GM12892 (cell line): ENCODE measurements around the gene TTC31.

Source experiments
- POLR2A ChIP-seq: IDR thresholded peaks from 2 replicates; pipeline ENCODE4 v1.6.1; 2011; ENCODE audit warnings: low read depth, low read length, control low read depth
- POLR2AphosphoS5 ChIP-seq: IDR thresholded peaks from 2 replicates; pipeline ENCODE4 v1.6.1; 2011; ENCODE audit warnings: low read depth, low read length, control low read depth

GRCh38 chr2:74512744-74513604 lies 30.1 kb downstream of the TTC31 start:
- no peak for TF ChIP-seq POLR2A
- TF ChIP-seq POLR2AphosphoS5: no peak
